ENCODE data around the gene TCF4.

TCF4 gene

GRCh38 chr18:55442561-55442960, 145.4 kb downstream of the TCF4 start:
- no peak for TF ChIP-seq PRDM2 (tag by site-specific recombination; IDR thresholded peaks at IDR 0.05; ENCODE audit: borderline replicate concordance)
- Histone ChIP-seq H3K36me3 (ENCODE audit: control insufficient read depth in 2 of 2, insufficient read depth in 1 of 2, low read length in 2 of 2) (no peaks in the 10 kb centered on the region), H3K4me1 (ENCODE audit: control insufficient read depth, insufficient read depth, low read length) (no peaks in the 10 kb centered on the region), H3K27ac (ENCODE audit: extremely low read depth, low read depth, low read length) (no peak overlapping the region), H3K9me3 (ENCODE audit: control insufficient read depth, insufficient read depth, low read depth, low read length) (no peaks in the 10 kb centered on the region), H3K4me3 (ENCODE audit: low read depth, low read length) (no peak overlapping the region)
- CTCF ChIA-PET: interaction anchor here (2.1 kb wide), 1 partner anchor 27 kb away, joined by 6 read pairs; no protein-coding TSS in a partner anchor
- POLR2A ChIA-PET: no interaction called here

- TF ChIP-seq ZFP41 (tag by site-specific recombination; IDR thresholded peaks at IDR 0.05; ENCODE audit: borderline replicate concordance): no peak
- no peak for TF ChIP-seq ZNF146 (tag by site-specific recombination; IDR thresholded peaks at IDR 0.05)
- no peak for TF ChIP-seq ZNF366 (tag by site-specific recombination; conservative IDR thresholded peaks at IDR 0.05)
- no peak for TF ChIP-seq SCRT1 (tag by site-specific recombination; IDR thresholded peaks at IDR 0.05; ENCODE audit: borderline replicate concordance)
- no peak for TF ChIP-seq ZBTB8A (tag by site-specific recombination; IDR thresholded peaks at IDR 0.05)
- TF ChIP-seq GFI1B (tag by site-specific recombination; IDR thresholded peaks at IDR 0.05): no peak
- no peak for TF ChIP-seq ZNF398 (tag by site-specific recombination; IDR thresholded peaks at IDR 0.05)
- TF ChIP-seq ELK4 (IDR thresholded peaks at IDR 0.05; ENCODE audit: borderline replicate concordance, low read depth, low read length): no peak
- TF ChIP-seq ZNF169 (tag by site-specific recombination; IDR thresholded peaks at IDR 0.05): no peak
- TF ChIP-seq KLF10 (tag by site-specific recombination; IDR thresholded peaks at IDR 0.05): no peak
- TF ChIP-seq PBX3 (CRISPR knock-in tag; IDR thresholded peaks at IDR 0.05): no peak
- H3K27ac ChIP-seq (ENCODE audit: extremely low read depth, low read depth, low read length): no peak overlapping the region
- no peaks in the 10 kb centered on the region for H3K36me3 ChIP-seq (ENCODE audit: control insufficient read depth in 2 of 2, insufficient read depth in 1 of 2, low read length in 2 of 2)
- no peaks in the 10 kb centered on the region for H3K4me1 ChIP-seq (ENCODE audit: control insufficient read depth, insufficient read depth, low read length)
- ChIA-PET CTCF (interaction anchor here (0.6 to 2.4 kb wide), 3 partner anchors 26 to 163 kb away, joined by 3 to 13 read pairs (median 4); no protein-coding TSS in a partner anchor), POLR2A (no interaction called here)
- no peak overlapping the region for H3K4me3 ChIP-seq (ENCODE audit: low read depth, low read length)
- H3K9me3 ChIP-seq (ENCODE audit: control insufficient read depth, insufficient read depth, low read depth, low read length): no peaks in the 10 kb centered on the region
These were observed 147.0 kb downstream of the TCF4 start for GRCh38 chr18:55440988-55441387.
